Inferior parietal cortex (tissue), 1 donor: ENCODE results near the gene MME.
"Not testable (repeated sequence)": the region's sequence is repeated elsewhere in the genome, so short reads cannot be mapped to it uniquely, and the experiment has no call there.

Source experiments
- DNase-seq: peaks from one replicate; pipeline ENCODE4 v3.0.0-alpha.2; 2016; ENCODE audit errors: extremely low spot score

The MME gene

GRCh38 chr3:155084567-155084966 is 4.4 kb downstream of the MME start:
- DNase-seq: no peak

- no peak for DNase-seq
Observed at GRCh38 chr3:155086051-155086450, 5.9 kb downstream of the MME start.

GRCh38 chr3:155088706-155089345 is 8.7 kb downstream of the MME start:
- no peak for DNase-seq

GRCh38 chr3:155089495-155089894 is 9.4 kb downstream of the MME start:
- no peak for DNase-seq

GRCh38 chr3:155093261-155093660 is 13.1 kb downstream of the MME start:
- DNase-seq: no peak

GRCh38 chr3:155096303-155097008 is 16.3 kb downstream of the MME start:
- no peak for DNase-seq

GRCh38 chr3:155097009-155097349 is 16.9 kb downstream of the MME start:
- DNase-seq: no peak

GRCh38 chr3:155101398-155101797 is 21.3 kb downstream of the MME start:
- DNase-seq: no peak

- no peak for DNase-seq
Observed at GRCh38 chr3:155102329-155102728, 22.2 kb downstream of the MME start.

- no peak for DNase-seq
Observed at GRCh38 chr3:155103686-155104085, 23.6 kb downstream of the MME start.

- DNase-seq: no peak
Observed at GRCh38 chr3:155106119-155106518, 26.0 kb downstream of the MME start.

GRCh38 chr3:155110022-155110421 is 29.9 kb downstream of the MME start:
- DNase-seq: no peak

- no peak for DNase-seq
Observed at GRCh38 chr3:155110996-155111901, 31.1 kb downstream of the MME start.

GRCh38 chr3:155111971-155112370 is 31.9 kb downstream of the MME start:
- DNase-seq: no peak

- DNase-seq: no peak
Observed at GRCh38 chr3:155112661-155113389, 32.7 kb downstream of the MME start.

GRCh38 chr3:155124745-155125144 is 44.6 kb downstream of the MME start:
- DNase-seq: not testable (repeated sequence)

- no peak for DNase-seq
Observed at GRCh38 chr3:155129396-155129795, 49.3 kb downstream of the MME start.

- no peak for DNase-seq
Observed at GRCh38 chr3:155130001-155130400, 49.9 kb downstream of the MME start.

- no peak for DNase-seq
Observed at GRCh38 chr3:155131104-155131503, 51.0 kb downstream of the MME start.

GRCh38 chr3:155134311-155134710 is 54.2 kb downstream of the MME start:
- not testable (repeated sequence) for DNase-seq

GRCh38 chr3:155135003-155135402 is 54.9 kb downstream of the MME start:
- DNase-seq: no peak

- no peak for DNase-seq
Observed at GRCh38 chr3:155138677-155139076, 58.6 kb downstream of the MME start.
